Effector CD4-positive, alpha-beta T cell (primary cell): ENCODE measurements around the gene RGS7.

Experiments used
- DNase-seq: peaks from one replicate; pipeline ENCODE4 v3.0.0-alpha.2; 2020

The RGS7 gene

GRCh38 chr1:240968864-240969263 is 388.1 kb downstream of the RGS7 start:
- no peak for DNase-seq

GRCh38 chr1:240967070-240967724 is 389.8 kb downstream of the RGS7 start:
- no peak for DNase-seq

- DNase-seq = no peak
These were observed 391.4 kb downstream of the RGS7 start for GRCh38 chr1:240965581-240966091.

- no peak for DNase-seq
These were observed 394.9 kb downstream of the RGS7 start for GRCh38 chr1:240962086-240962485.

DNA sequence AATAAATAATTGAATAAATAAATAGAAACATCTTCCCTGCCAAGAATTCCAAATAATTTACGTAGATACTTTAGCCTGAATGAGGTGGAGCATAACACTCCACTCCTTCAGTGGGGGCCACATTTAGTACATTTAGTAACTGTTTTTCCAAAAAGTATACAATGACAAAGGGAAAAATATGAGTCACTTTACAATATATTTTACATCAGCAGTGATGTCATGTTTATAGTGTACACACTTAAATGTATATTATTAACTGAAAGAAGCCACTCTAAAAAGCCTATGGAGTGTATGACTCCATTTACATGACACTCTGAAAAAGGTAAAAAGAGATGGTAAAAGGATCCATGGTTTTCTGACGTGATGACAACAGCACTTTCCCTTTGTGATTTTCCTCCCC is 400.6 kb downstream of the RGS7 start:
- DNase-seq = no peak

DNA sequence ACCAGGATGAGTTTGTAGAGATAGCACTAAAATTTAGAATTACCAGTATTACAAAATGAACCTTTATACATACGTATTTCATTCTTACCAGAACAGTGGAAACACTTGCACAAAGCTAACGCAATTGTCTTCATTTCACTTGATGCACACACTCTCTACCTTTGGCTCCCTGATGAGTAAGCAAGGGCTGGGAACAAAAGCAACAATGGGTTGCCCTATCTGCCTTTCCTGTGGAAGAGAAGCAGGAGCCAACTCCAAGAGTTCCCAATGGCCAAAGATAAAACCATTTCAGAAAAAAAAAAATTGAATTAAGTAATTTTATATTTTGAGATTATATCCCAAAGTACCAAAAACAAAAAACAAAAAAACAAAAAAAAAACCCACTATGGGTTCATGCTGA is 401.0 kb downstream of the RGS7 start:
- DNase-seq = no peak

DNA sequence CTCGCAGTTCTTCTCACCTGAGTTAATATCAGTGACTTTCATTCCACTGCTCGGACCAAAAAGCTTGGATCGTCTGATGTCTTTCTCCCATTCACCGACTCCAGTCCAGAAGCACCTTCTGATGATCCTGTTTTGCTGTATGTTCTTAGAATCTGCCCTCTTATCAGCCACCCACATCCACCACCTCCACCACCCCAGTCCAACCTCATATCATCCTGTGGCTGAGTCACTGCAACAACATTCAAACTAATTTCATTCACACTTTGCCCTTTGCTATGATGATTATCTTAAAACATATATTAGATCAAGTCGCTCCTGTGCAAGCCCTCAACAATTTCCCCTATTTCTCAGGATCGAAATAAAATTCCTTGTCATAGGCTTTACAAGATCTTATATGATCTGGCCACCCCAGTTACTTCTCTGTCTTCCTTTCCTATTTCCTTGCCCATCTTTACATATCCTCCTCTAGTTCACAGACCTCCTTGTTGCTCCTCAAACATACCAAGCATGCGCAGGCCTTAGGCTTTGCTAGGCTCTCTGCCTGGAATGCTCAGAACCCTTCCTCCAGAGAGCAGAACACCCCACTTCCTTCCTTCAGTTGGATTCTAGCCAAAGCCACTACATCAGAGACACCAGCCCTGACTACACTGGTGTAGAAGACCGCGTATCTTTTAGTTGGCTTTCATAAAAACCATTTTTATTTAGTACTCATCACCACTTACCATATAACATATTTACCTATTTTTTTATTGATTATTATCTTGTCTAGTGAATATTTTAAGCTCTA is 409.4 kb downstream of the RGS7 start:
- no peak for DNase-seq

- DNase-seq = no peak
These were observed 410.1 kb downstream of the RGS7 start for GRCh38 chr1:240946926-240947325.

DNA sequence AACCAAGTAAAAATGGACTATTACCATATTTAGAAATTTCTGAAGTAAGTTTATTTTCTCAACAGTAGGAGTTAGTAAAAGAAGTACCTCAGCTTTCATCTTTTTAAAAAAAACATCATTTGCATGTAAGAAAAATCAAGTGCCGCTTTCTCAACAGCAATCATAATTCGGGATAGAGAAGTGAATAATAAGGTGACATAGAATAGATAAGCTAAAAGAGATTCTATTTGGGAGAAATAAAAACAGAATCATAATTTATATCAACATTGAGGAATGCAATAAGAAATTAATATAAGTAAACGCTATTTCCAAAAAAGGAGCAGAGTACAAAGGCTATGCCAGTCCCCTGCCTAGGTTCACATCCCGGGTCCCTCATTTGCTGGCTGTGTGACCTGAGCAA is 414.1 kb downstream of the RGS7 start:
- no peak for DNase-seq

GRCh38 chr1:240941701-240942370 is 415.2 kb downstream of the RGS7 start:
- DNase-seq = no peak

GRCh38 chr1:240936911-240937668 is 419.9 kb downstream of the RGS7 start:
- no peak for DNase-seq

DNA sequence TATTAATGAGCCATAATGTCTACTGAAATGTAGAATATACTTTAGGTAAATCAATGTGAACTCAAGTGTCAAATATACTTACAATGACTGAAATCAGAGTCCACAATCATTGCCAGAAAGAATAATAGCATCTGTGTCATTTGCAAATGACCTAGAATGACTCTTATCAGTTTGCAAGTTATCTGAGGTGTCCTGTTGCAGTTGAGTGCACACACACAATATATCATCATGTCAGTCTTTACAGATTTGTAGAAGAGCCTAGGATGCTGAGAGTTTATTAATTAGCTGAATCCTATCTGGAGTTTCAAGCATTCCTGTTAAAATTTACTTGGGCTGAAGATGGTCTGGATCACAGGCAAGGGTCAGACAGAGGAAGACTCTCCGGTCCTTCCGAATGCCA is 421.1 kb downstream of the RGS7 start:
- no peak for DNase-seq

GRCh38 chr1:240931031-240931430 is 426.0 kb downstream of the RGS7 start:
- no peak for DNase-seq

GRCh38 chr1:240928265-240928664 is 428.7 kb downstream of the RGS7 start:
- DNase-seq = no peak

GRCh38 chr1:240927821-240928220 is 429.2 kb downstream of the RGS7 start:
- no peak for DNase-seq

- DNase-seq = no peak
These were observed 431.7 kb downstream of the RGS7 start for GRCh38 chr1:240925273-240925672.

DNA sequence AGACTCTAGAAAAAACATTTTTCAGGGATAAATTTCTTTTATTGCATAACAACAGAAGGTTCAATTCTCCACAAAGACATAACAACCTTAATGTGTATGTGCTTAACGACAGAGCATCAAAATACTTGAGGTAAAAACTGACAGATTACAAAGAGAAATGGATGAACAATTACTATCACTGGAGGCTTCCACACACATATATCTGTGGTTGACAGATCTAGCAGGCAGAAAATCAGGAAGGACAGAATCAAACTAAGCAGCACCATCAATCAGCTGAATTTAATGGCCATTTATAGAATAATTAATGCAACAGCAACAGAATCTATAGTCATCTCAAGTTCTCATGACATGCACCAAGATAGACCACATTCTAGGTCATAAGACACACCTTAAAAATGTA is 439.0 kb downstream of the RGS7 start:
- DNase-seq = no peak

DNA sequence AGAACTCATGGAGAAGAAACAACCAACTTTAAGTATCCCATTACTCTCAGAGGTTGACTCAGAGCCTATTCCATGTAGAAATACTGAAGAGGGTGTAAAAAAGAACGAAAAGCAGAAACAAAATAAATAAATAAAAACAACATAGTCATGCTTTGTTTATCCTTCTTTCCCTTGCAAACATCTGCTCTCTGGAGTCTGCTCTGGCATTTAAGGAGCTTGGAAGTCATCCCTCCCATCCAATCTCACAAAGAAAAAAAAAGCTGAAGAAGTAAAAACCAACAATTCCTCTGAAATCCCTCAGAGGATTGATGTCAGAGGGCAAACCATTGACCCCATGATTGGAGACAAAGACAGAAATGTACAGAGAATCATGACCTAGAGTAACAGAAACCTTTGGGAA is 442.5 kb downstream of the RGS7 start:
- DNase-seq = no peak

GRCh38 chr1:240912821-240913220 is 444.2 kb downstream of the RGS7 start:
- no peak for DNase-seq

DNA sequence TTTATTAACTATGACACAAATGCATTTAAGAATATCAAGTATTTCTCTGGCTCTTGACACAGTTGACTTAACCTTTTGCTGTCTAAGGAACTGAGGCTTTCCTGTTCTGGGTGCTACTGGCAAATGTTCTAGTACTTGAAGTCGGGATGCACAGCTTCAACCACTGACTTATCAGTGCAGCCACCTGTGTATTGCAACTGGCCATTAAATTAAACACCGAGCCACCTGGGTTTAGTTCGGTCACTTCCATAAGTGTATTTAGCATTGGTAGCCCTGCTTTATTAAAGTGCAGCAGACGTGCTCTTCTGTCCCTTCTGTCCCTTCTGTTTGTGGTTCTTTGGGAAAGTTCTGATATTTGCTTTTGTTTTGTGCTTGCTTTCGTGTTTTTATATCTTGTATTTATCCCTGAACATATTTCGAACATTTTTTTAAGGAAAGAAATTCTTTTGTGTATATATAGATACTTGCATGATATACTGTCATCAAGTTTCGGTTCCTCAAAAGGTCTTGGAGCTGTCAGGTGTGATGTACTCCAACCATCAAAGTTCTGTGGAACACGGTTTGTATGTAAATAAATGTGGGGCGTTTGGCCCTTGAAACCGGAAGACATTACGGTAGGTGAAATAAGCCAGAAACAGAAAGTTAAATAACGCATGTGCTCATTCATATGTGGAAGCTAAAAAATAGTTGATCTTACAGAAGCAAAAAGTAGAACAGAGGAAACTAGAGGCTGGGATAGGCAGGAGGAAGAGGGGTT is 447.1 kb downstream of the RGS7 start:
- no peak for DNase-seq

DNA sequence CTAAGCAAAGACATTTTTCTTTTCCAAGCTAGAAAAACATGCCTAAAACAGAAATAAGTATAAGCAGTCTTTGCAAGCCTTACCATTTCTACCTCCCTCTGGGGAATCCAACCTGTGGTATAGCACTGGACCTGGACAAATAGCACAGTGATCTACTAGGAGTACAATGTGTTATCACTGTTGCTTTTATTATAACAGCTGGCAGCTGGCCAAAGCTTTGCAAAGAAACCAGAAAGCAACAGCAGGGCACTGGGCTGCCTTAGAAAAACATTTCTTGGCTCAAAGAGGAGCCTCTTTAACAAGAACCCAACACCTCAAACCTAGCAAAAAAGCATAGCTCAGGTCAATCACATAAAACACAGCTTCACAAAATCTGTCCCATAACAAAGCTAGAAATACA is 450.5 kb downstream of the RGS7 start:
- no peak for DNase-seq

DNA sequence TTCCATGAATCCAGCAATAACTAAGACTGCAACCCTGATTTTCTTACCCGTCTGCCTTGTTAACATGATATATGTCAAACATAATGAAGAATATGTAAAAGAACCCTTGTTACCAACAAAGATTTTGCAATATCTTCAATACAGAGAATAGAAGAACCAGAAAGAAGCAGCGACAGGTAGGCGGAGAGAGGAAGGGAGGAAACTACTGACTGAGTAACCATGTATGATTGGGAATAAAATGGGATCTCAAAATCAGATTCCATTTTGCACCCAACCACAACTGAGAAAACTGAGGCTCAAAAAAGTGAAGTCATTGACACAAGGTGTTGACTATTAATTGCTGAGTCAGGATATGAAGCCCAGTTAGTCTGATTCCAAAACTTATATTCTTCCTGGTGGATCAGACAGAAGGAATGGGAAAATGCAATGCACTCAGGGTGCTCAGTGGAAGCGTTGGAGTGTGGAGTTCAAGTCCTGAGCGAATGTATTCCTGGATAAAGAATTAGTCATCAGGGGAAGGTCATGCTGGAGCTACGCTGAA is 451.7 kb downstream of the RGS7 start:
- DNase-seq = no peak
